HepG2 (cell line): Measurements from ENCODE around the gene TF. TPM values are rescaled to one million over a fixed set of nuclear protein-coding genes. Genes with fewer than 3 reads are reported as not detected.

Experiments
- BRCA1 ChIP-seq: sonication (generic); formaldehyde crosslinking; IDR thresholded peaks from 2 replicates; pipeline ENCODE4 v1.4.0; 2020; ENCODE audit warnings: missing genetic modification reagents
- GATAD1 ChIP-seq: IDR thresholded peaks from 2 replicates; pipeline ENCODE4 v1.6.1; 2016; ENCODE audit warnings: missing genetic modification reagents, missing compliant biosample characterization
- HIVEP1 ChIP-seq: sonication (generic); formaldehyde crosslinking; IDR thresholded peaks from 2 replicates; pipeline ENCODE4 v1.4.0; 2020; ENCODE audit warnings: mild to moderate bottlenecking, missing genetic modification reagents
- NBN ChIP-seq: fragments of 450-650 bp; conservative IDR thresholded peaks from 2 replicates; pipeline ENCODE4 v1.6.1; 2017
- NR1H2 ChIP-seq: sonication (generic); formaldehyde crosslinking; IDR thresholded peaks from 2 replicates; pipeline ENCODE4 v1.8.1; 2022; ENCODE audit warnings: low read depth, missing genetic modification reagents, borderline replicate concordance
- POGK ChIP-seq: sonication (generic); formaldehyde crosslinking; conservative IDR thresholded peaks from 2 replicates; pipeline ENCODE4 v1.8.0; 2022; ENCODE audit warnings: mild to moderate bottlenecking, moderate library complexity, missing genetic modification reagents
- RBM39 ChIP-seq: fragments of 200-400 bp; formaldehyde crosslinking; IDR thresholded peaks from one replicate; pipeline ENCODE4 v1.6.1; 2018; ENCODE audit warnings: antibody characterized with exemption, mild to moderate bottlenecking, low read depth, low read length; ENCODE audit not compliant: poor library complexity, severe bottlenecking
- RFXANK ChIP-seq: IDR thresholded peaks from 2 replicates; pipeline ENCODE4 v1.6.1; 2016
- STAT5B ChIP-seq: sonication (generic); formaldehyde crosslinking; IDR thresholded peaks from 2 replicates; pipeline ENCODE4 v1.4.0; 2020; ENCODE audit warnings: missing genetic modification reagents
- TBX3 ChIP-seq: fragments of 450-650 bp; IDR thresholded peaks from 2 replicates; pipeline ENCODE4 v1.6.1; 2017; ENCODE audit warnings: antibody characterized with exemption, mild to moderate bottlenecking, inconsistent platforms, borderline replicate concordance
- ZBTB34 ChIP-seq: sonication (generic); formaldehyde crosslinking; IDR thresholded peaks from 2 replicates; pipeline ENCODE4 v1.8.0; 2022; ENCODE audit warnings: mild to moderate bottlenecking, missing genetic modification reagents
- ZBTB4 ChIP-seq: sonication (generic); formaldehyde crosslinking; IDR thresholded peaks from 2 replicates; pipeline ENCODE4 v1.4.0; 2020; ENCODE audit warnings: missing genetic modification reagents, mild to moderate bottlenecking, borderline replicate concordance
- ZFYVE20 ChIP-seq: sonication (generic); formaldehyde crosslinking; IDR thresholded peaks from 2 replicates; pipeline ENCODE4 v1.8.0; 2023; ENCODE audit warnings: low read depth, mild to moderate bottlenecking, moderate library complexity, missing genetic modification reagents, borderline replicate concordance
- ZKSCAN1 ChIP-seq: fragments of 150-350 bp; IDR thresholded peaks from 2 replicates; pipeline ENCODE4 v1.6.1; 2014; ENCODE audit warnings: low read length
- ZNF142 ChIP-seq: sonication (generic); formaldehyde crosslinking; IDR thresholded peaks from 2 replicates; pipeline ENCODE4 v1.4.0; 2020; ENCODE audit warnings: missing genetic modification reagents
- ZNF160 ChIP-seq: sonication (generic); formaldehyde crosslinking; IDR thresholded peaks from 2 replicates; pipeline ENCODE4 v1.8.0; 2022; ENCODE audit warnings: mild to moderate bottlenecking, inconsistent platforms, missing genetic modification reagents
- ZNF431 ChIP-seq: sonication (generic); formaldehyde crosslinking; IDR thresholded peaks from 2 replicates; pipeline ENCODE4 v1.9.0; 2022; ENCODE audit warnings: missing genetic modification reagents, low read depth, mild to moderate bottlenecking, borderline replicate concordance
- ZNF878 ChIP-seq: sonication (generic); formaldehyde crosslinking; IDR thresholded peaks from 2 replicates; pipeline ENCODE4 v1.8.1; 2023; ENCODE audit warnings: mild to moderate bottlenecking, missing genetic modification reagents, moderate library complexity
- ZSCAN21 ChIP-seq: sonication (generic); formaldehyde crosslinking; IDR thresholded peaks from 2 replicates; pipeline ENCODE4 v1.8.0; 2022; ENCODE audit warnings: mild to moderate bottlenecking, missing genetic modification reagents, moderate library complexity, borderline replicate concordance
- polyA plus RNA-seq, 8 experiments: library from polyadenylated mRNA; depleted of rRNA in 3 of 8; stranded (reverse) in 7 of 8; unstranded in 1 of 8; fragments of >200 nt; fragmentation: Illumina TruSeq in 4 of 8; extraction: Trizol in 4 of 8; gene quantifications; 2 replicates each; pipeline versions ENCODE4 v1.2.1 to v1.2.3, GENCODE V29; 2011 to 2016; ENCODE audit warnings: low read depth in 4 of 8, missing spikeins in 1 of 8, mixed read lengths in 1 of 8; ENCODE audit not compliant: insufficient read depth in 1 of 8
- total RNA-seq, 5 experiments: library from RNA; depleted of rRNA; stranded (reverse); fragments of >200 nt; fragmentation: Illumina TruSeq; extraction: Trizol; gene quantifications; 2 replicates each; pipeline ENCODE4 v1.2.3, GENCODE V29; 2016; ENCODE audit warnings: low read depth in 1 of 5

TF gene
- total and polyA plus RNA-seq, 2 of the 13 experiments (the other 11 are each of a cell fraction or from before 2014, with no cell fraction given) = 10,074 to 11,821 TPM

GRCh38 chr3:133730993-133731392 is 15.2 kb upstream of the TF start (continued):
- peak; percentile 36; the same call in 1 of the 2 replicates for TF ChIP-seq ZNF878
- no peak for TF ChIP-seq HIVEP1 (CRISPR knock-in tag)
- no peak for TF ChIP-seq NBN
- no peak for TF ChIP-seq TBX3
- no peak; the same call in 1 of the 2 replicates for TF ChIP-seq POGK (CRISPR knock-in tag)
- TF ChIP-seq STAT5B (CRISPR knock-in tag) = no peak
- no peak for TF ChIP-seq BRCA1 (CRISPR knock-in tag)
- no peak for TF ChIP-seq ZFYVE20
- no peak for TF ChIP-seq NR1H2 (CRISPR knock-in tag)
- TF ChIP-seq RFXANK (CRISPR knock-in tag) = no peak
- TF ChIP-seq ZNF142 (CRISPR knock-in tag) = no peak
- no peak for TF ChIP-seq ZNF160
- TF ChIP-seq ZSCAN21 (CRISPR knock-in tag) = no peak
- 0 out of 2 replicates have a peak, but pooled peaks have one; percentile 25 for TF ChIP-seq GATAD1 (CRISPR knock-in tag)
- TF ChIP-seq ZBTB4 = no peak
- no peak for TF ChIP-seq ZKSCAN1
- TF ChIP-seq RBM39 = no peak
- no peak for TF ChIP-seq ZNF431
- TF ChIP-seq ZBTB34 (CRISPR knock-in tag) = no peak
